Keratinocyte (primary cell): ENCODE results near the gene SERINC5.

Experiments used
- EZH2 ChIP-seq: IDR thresholded peaks from one replicate; pipeline ENCODE4 v1.6.1; 2012; ENCODE audit warnings: inconsistent platforms, mild to moderate bottlenecking, low read length, moderate library complexity
- TF ChIP-seq, protein P1 (sequence below), 3 experiments: IDR thresholded peaks in 1 of 3; conservative IDR thresholded peaks in 1 of 3; optimal IDR thresholded peaks in 1 of 3; 2 replicates in 2 of 3; 3 replicates in 1 of 3; pipeline versions ENCODE3 to v1.5.1; 2011; ENCODE audit warnings: low read length in 3 of 3, mild to moderate bottlenecking in 3 of 3, moderate library complexity in 2 of 3, control low read depth in 1 of 3, inconsistent platforms in 1 of 3; ENCODE audit not compliant: insufficient read depth in 2 of 3; ENCODE audit errors: extremely low read depth in 1 of 3

DNA sequence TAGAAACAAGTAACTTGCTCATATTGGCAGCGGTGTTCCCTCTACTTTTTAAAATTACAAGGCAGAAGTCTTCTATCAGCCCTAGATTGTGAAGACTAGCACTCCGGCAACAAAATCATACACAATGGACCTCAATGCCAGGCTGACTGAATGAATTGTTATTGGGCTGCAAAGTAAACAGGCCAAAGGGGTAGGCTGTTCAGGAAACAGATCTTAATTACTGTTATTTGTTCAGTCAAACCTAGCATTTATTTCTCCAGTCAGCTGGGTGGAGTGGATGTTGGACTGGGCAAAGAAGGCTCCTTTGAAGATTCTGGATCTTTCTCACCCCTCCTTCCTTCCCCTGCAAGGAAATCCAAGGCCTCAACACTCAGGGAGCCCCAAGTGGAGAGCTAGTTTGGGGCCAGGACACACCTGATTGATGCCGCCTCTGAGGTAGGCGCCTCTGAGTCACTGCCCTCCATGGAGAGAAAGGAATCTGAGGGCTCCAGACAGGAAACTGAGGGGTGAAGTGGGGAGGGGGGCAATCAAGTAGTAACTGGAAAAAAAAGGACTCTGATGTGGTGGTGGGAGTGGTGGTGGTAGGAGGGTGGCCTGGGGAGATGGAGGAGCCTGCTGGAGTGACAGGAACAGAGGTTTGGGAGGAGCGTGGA, 35.5 kb downstream of the SERINC5 start:
- TF ChIP-seq, protein P1, sequence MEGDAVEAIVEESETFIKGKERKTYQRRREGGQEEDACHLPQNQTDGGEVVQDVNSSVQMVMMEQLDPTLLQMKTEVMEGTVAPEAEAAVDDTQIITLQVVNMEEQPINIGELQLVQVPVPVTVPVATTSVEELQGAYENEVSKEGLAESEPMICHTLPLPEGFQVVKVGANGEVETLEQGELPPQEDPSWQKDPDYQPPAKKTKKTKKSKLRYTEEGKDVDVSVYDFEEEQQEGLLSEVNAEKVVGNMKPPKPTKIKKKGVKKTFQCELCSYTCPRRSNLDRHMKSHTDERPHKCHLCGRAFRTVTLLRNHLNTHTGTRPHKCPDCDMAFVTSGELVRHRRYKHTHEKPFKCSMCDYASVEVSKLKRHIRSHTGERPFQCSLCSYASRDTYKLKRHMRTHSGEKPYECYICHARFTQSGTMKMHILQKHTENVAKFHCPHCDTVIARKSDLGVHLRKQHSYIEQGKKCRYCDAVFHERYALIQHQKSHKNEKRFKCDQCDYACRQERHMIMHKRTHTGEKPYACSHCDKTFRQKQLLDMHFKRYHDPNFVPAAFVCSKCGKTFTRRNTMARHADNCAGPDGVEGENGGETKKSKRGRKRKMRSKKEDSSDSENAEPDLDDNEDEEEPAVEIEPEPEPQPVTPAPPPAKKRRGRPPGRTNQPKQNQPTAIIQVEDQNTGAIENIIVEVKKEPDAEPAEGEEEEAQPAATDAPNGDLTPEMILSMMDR (optimal IDR thresholded peaks at IDR 0.05 in 1 of 3, IDR thresholded peaks at IDR 0.05 in 1 of 3, conservative IDR thresholded peaks at IDR 0.05 in 1 of 3; ENCODE audit: extremely low read depth in 1 of 3, insufficient read depth in 2 of 3, low read length in 3 of 3), result no peak
- no peak for TF ChIP-seq EZH2
